ENCODE measurements around the gene AHSG.
A peak's percentile ranks its signal among the peaks of the same experiment; 100 is the strongest.

The AHSG gene

DNA sequence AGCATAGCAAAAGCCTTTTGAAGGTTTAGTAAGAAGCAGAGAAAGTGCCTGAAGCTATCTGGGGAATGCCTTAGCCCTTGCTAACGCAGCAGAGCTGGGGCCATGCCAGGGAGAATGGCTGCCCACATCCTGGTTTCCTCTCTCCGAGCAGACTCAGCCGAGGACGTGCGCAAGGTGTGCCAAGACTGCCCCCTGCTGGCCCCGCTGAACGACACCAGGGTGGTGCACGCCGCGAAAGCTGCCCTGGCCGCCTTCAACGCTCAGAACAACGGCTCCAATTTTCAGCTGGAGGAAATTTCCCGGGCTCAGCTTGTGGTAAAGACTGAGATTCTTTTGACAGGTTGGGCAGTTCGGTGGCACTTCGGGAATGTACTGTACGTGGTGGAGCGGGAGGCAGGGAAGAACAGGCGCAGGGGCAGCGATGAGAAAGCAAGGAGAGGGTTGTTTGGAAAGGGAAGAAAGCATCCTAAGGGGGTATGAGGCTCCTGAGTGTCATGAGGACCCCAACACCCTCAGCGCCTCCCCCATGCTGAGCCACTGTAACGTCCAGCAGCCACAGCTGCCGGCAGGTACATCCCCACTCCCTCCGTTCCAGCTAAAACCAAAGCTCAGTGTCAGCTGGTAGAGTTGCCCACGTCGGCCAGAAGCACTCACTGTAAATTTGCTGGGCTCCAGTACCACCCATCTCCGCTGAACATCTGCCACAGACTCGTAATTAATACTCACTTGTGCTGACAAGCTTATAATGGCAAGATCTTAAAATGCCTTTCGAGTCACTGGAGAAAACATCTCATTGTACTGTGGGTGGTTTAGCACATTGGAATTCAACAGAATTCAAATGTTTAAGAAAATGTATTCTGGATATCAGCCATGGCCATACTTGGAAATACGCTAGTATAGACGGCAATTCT lies 4.4 kb downstream of the AHSG start:
- DNase-seq = peak; percentile 69
- peaks cover 13 to 21% of the 10 kb centered on the region in 2 donors for H3K4me1 Mint-ChIP-seq
- H3K27ac Mint-ChIP-seq = peak overlapping the region; percentile 74
- ATAC-seq (replicated peaks) = peak; percentile 98
- no peaks in the 10 kb centered on the region for H3K9me3 Mint-ChIP-seq
- peaks cover 0 to 1% of the 10 kb centered on the region in 2 donors for H3K36me3 Mint-ChIP-seq
- peak overlapping the region; percentile 78 for H3K4me3 Mint-ChIP-seq
- peaks cover 46 to 55% of the 10 kb centered on the region in 2 donors for H3K27me3 Mint-ChIP-seq

DNA sequence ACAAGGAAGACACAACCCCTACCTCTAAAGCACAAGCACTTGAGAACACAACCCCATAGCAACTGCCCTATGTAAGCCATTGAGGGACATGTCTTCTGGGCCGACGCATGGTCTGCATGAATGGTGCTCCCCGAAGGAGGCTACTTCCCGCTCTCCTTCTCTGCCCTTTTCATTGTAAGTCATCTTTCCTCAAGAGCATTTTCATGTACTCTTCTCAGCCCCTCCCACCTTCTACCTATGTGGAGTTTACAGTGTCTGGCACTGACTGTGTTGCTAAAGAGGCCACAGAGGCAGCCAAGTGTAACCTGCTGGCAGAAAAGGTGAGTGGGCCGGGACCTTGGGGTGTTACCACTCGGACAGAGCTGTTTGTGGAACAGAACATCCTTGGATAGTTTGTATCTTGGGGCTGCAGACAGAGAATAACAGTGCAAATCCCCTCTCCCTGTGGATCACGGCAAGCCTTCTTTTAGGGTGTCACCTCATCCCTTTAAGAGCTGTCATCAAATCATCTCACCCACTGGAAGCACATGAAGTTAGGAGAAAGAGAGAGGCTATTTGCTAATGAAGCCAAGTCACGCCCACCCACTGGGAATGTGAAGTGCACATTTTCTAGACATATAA lies 5.6 kb downstream of the AHSG start:
- peaks cover 39 to 48% of the 10 kb centered on the region in 2 donors for H3K27me3 Mint-ChIP-seq
- H3K9me3 Mint-ChIP-seq = no peaks in the 10 kb centered on the region
- peaks cover 13 to 21% of the 10 kb centered on the region in 2 donors for H3K4me1 Mint-ChIP-seq
- DNase-seq (no peak), ATAC-seq (replicated peaks) (no peak)
- no peak overlapping the region for H3K27ac Mint-ChIP-seq
- H3K36me3 Mint-ChIP-seq = peaks cover 0 to 1% of the 10 kb centered on the region in 2 donors
- H3K4me3 Mint-ChIP-seq = no peak overlapping the region

DNA sequence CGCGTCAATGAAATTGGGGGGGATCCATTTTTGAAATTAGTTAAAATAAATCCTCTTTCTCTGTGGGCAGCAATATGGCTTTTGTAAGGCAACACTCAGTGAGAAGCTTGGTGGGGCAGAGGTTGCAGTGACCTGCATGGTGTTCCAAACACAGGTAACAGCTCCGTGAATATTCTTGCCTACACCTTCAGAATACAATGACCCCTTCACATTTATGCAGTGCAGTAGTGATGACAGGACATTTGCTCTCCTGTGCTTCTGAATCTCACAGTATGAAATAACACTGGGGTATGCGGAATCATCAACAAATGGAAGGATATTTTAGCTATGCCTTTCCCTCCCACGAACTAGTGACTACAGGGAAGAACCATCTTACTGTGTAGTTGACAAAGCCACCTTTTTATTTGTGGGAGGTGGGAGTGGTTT lies 6.9 kb downstream of the AHSG start:
- ATAC-seq (replicated peaks) (no peak), DNase-seq (no peak)
- Mint-ChIP-seq H3K36me3 (peaks cover 0 to 1% of the 10 kb centered on the region in 2 donors), H3K4me1 (peaks cover 9 to 14% of the 10 kb centered on the region in 2 donors), H3K27ac (no peak overlapping the region), H3K9me3 (no peaks in the 10 kb centered on the region), H3K4me3 (no peak overlapping the region), H3K27me3 (peaks cover 38 to 40% of the 10 kb centered on the region in 2 donors)

GRCh38 chr3:186620213-186621092 lies 7.6 kb downstream of the AHSG start:
- H3K27ac Mint-ChIP-seq = no peak overlapping the region
- DNase-seq (no peak), ATAC-seq (replicated peaks) (no peak)
- H3K4me1 Mint-ChIP-seq = peaks cover 6 to 10% of the 10 kb centered on the region in 2 donors
- H3K27me3 Mint-ChIP-seq = peaks cover 34 to 36% of the 10 kb centered on the region in 2 donors
- no peak overlapping the region for H3K4me3 Mint-ChIP-seq
- no peaks in the 10 kb centered on the region for H3K36me3 Mint-ChIP-seq
- H3K9me3 Mint-ChIP-seq = no peaks in the 10 kb centered on the region

DNA sequence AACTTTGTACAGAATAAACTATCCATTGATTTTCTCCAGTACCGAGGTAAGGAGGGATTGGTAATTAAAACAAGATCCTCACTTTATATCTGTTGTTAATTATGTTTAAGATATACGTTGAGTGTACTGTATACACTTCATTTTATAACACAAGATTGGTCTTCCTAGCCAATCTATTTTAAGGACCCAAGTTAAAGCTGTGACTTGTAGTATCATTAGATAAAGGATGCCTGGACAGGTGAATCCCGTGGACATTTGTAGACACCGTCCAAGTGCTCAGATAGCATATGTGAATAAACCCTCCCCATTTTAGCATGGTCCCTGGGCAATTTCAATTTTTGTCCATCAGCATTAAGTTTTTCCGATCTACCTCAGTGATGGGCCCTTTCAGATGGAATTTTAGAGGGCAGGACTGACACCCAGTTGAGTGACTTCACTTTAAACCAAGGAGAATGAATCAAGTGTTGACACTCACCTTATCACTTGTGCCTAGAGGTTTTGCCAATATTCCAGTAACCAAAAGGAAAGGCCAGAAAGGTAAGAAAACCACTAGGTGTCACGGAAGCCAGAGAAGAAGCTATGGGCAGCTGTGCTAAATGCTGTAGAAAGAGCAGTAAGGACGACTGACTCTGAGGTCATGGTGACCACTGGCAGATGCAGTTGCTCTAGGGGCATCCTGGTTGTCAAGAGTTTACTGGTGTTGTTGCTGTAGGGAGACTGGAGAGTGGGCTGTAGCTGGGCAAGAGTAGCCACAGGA lies 9.2 kb downstream of the AHSG start:
- Mint-ChIP-seq H3K27me3 (peaks cover 32% of the 10 kb centered on the region in 2 donors), H3K27ac (no peak overlapping the region), H3K36me3 (no peaks in the 10 kb centered on the region), H3K4me3 (no peak overlapping the region), H3K4me1 (peaks cover 2 to 4% of the 10 kb centered on the region in 2 donors), H3K9me3 (no peaks in the 10 kb centered on the region)
- ATAC-seq (replicated peaks) (no peak), DNase-seq (no peak)

GRCh38 chr3:186622651-186623310 lies 9.9 kb downstream of the AHSG start:
- no peaks in the 10 kb centered on the region for H3K4me1 Mint-ChIP-seq
- no peak for ATAC-seq (replicated peaks)
- H3K9me3 Mint-ChIP-seq = no peaks in the 10 kb centered on the region
- no peak overlapping the region for H3K4me3 Mint-ChIP-seq
- H3K27me3 Mint-ChIP-seq = peaks cover 25% of the 10 kb centered on the region in 2 donors
- no peaks in the 10 kb centered on the region for H3K36me3 Mint-ChIP-seq
- no peak overlapping the region for H3K27ac Mint-ChIP-seq
- no peak for DNase-seq

- H3K36me3 Mint-ChIP-seq = no peaks in the 10 kb centered on the region
- no peak for ATAC-seq (replicated peaks)
- no peaks in the 10 kb centered on the region for H3K4me1 Mint-ChIP-seq
- H3K4me3 Mint-ChIP-seq = no peak overlapping the region
- DNase-seq = no peak
- peaks cover 16% of the 10 kb centered on the region in 2 donors for H3K27me3 Mint-ChIP-seq
- no peaks in the 10 kb centered on the region for H3K9me3 Mint-ChIP-seq
- H3K27ac Mint-ChIP-seq = no peak overlapping the region
Observed at GRCh38 chr3:186624598-186624997, 11.7 kb downstream of the AHSG start.

GRCh38 chr3:186625600-186626042 lies 12.8 kb downstream of the AHSG start:
- H3K27ac Mint-ChIP-seq = no peak overlapping the region
- H3K9me3 Mint-ChIP-seq = no peaks in the 10 kb centered on the region
- H3K4me3 Mint-ChIP-seq = no peak overlapping the region
- no peaks in the 10 kb centered on the region for H3K36me3 Mint-ChIP-seq
- H3K4me1 Mint-ChIP-seq = no peaks in the 10 kb centered on the region
- ATAC-seq (replicated peaks) = no peak
- H3K27me3 Mint-ChIP-seq = peaks cover 16 to 17% of the 10 kb centered on the region in 2 donors
- DNase-seq = no peak

GRCh38 chr3:186626254-186626847 lies 13.5 kb downstream of the AHSG start:
- DNase-seq (no peak), ATAC-seq (replicated peaks) (no peak)
- Mint-ChIP-seq H3K4me3 (no peak overlapping the region), H3K36me3 (no peaks in the 10 kb centered on the region), H3K9me3 (no peaks in the 10 kb centered on the region), H3K4me1 (no peaks in the 10 kb centered on the region), H3K27ac (no peak overlapping the region), H3K27me3 (peaks cover 15 to 17% of the 10 kb centered on the region in 2 donors)

DNA sequence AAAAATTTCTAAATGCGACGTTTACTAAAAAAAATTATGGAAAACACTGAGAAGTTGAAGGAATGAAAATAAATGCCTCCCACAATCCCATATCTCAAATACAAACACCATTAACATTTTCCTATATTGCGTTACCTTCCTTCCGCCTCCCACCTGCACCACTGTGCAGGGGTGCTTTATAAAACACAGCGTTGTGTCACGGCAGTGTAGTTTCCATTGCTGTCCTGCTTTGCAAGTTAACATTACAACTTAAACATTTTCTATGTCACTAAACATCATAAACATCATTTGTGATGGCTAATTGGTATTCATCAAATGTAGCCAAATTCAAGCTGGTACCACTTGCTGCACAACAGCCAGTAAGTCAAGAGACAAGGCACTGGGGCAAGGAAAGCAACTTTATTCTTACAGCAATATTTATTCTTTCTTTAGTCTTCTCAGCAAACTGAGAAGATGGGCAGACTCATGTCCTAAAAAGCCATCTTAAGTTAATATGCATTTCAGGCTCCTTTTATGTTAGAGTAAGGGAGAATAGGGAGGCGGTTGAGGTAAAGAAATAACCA lies 15.1 kb downstream of the AHSG start:
- ATAC-seq (replicated peaks) = no peak
- Mint-ChIP-seq H3K9me3 (no peaks in the 10 kb centered on the region), H3K36me3 (no peaks in the 10 kb centered on the region), H3K27ac (no peak overlapping the region), H3K27me3 (peaks cover 9 to 13% of the 10 kb centered on the region in 2 donors), H3K4me1 (no peaks in the 10 kb centered on the region), H3K4me3 (no peak overlapping the region)
- DNase-seq = no peak

DNA sequence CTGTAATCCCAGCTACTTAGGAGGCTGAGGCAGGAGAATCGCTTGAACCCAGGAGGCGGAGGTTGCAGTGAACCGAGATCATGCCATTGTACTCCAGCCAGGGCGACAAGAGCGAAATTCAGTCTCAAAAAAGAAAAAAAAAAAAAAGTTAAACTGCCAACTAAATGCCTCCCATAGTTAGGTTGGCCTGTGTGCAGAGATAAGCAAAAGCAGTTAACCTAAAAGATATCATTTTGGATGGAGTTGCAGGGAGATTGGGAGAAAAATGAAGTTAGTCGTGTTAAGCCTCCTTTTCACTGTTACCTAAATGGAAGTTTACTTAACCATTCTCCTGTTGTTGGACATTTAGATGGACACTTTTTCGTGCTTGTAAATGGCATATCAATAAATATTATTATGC lies 15.9 kb downstream of the AHSG start:
- no peaks in the 10 kb centered on the region for H3K9me3 Mint-ChIP-seq
- H3K27me3 Mint-ChIP-seq = peaks cover 9 to 13% of the 10 kb centered on the region in 2 donors
- ATAC-seq (replicated peaks) (no peak), DNase-seq (no peak)
- no peaks in the 10 kb centered on the region for H3K36me3 Mint-ChIP-seq
- H3K27ac Mint-ChIP-seq = no peak overlapping the region
- H3K4me3 Mint-ChIP-seq = no peak overlapping the region
- H3K4me1 Mint-ChIP-seq = no peaks in the 10 kb centered on the region

GRCh38 chr3:186630950-186631641 lies 18.2 kb downstream of the AHSG start:
- H3K27ac Mint-ChIP-seq = no peak overlapping the region
- H3K4me3 Mint-ChIP-seq = no peak overlapping the region
- H3K27me3 Mint-ChIP-seq = peaks cover 9 to 13% of the 10 kb centered on the region in 2 donors
- DNase-seq (no peak), ATAC-seq (replicated peaks) (no peak)
- no peaks in the 10 kb centered on the region for H3K36me3 Mint-ChIP-seq
- H3K4me1 Mint-ChIP-seq = no peaks in the 10 kb centered on the region
- H3K9me3 Mint-ChIP-seq = no peaks in the 10 kb centered on the region

Data from stimulated activated naive B cell treated with anti-CD40 and anti-IgM and Interleukin-4, amounts not matched to agents 10 μg/mL and 1 μg/mL and 100 μg/mL, for 72 hours (primary cell).